Peyer's patch (tissue), 4 donors: ENCODE data around the gene FAM136A. TPM values are rescaled to one million over a fixed set of nuclear protein-coding genes. Genes with fewer than 3 reads are reported as not detected.

ENCODE experiments used
- DNase-seq, 3 donors: peaks; one replicate each; pipeline ENCODE4 v3.0.0-alpha.2; 2017 to 2019
- H3K27ac ChIP-seq, 4 donors: fragments of 200-600 bp; sonication (generic); one replicate each; pipeline ENCODE4 v1.5.1; 2016 to 2019
- H3K27me3 ChIP-seq, 2 donors: fragments of 200-600 bp; sonication (generic); one replicate each; pipeline ENCODE4 v1.5.1; 2019
- H3K36me3 ChIP-seq, 3 donors: fragments of 200-600 bp; sonication (generic); one replicate each; pipeline ENCODE4 v1.5.1; 2016 to 2019
- H3K4me1 ChIP-seq, 4 donors: fragments of 200-600 bp; sonication (generic); one replicate each; pipeline ENCODE4 v1.5.1; 2016 to 2019
- H3K4me3 ChIP-seq, 4 donors: fragments of 200-600 bp; sonication (generic); 1 replicate in 3 of 4; 2 replicates in 1 of 4; pipeline ENCODE4 v1.5.1; 2016 to 2019; ENCODE audit warnings: mild to moderate bottlenecking in 1 of 4
- H3K9me3 ChIP-seq, 4 donors: fragments of 200-600 bp; sonication (generic); one replicate each; pipeline ENCODE4 v1.5.1; 2016 to 2019; ENCODE audit warnings: mild to moderate bottlenecking in 1 of 4
- CTCF ChIP-seq, 6 experiments: fragments of 450-650 bp in 4 of 6; fragments of 200-600 bp in 2 of 6; sonication (generic) in 1 of 6; IDR thresholded peaks; one replicate each; pipeline ENCODE4 v1.5.1; 2017 to 2019; ENCODE audit warnings: antibody characterized with exemption in 6 of 6, mild to moderate bottlenecking in 3 of 6, moderate library complexity in 1 of 6
- POLR2A ChIP-seq, 2 donors: fragments of 450-650 bp; IDR thresholded peaks; one replicate each; pipeline ENCODE4 v1.5.1; 2017; ENCODE audit warnings: antibody characterized with exemption in 2 of 2, mild to moderate bottlenecking in 2 of 2, moderate library complexity in 2 of 2
- total RNA-seq, 4 donors: library from RNA; depleted of rRNA; stranded (reverse); fragments of >200 nt; gene quantifications; one replicate each; pipeline ENCODE4 v1.1.0, GENCODE V29; 2016

Gene FAM136A
- total RNA-seq, 4 donors from 2014 or later, result 34.5 to 39.9 (median 38.9) TPM

- Histone ChIP-seq H3K27me3 (no peaks in the 10 kb centered on the region), H3K9me3 (no peaks in the 10 kb centered on the region), H3K4me3 (peak overlapping the region in 1 of 4 donors; percentile 12), H3K4me1 (peaks cover 0 to 7% (median 0%) of the 10 kb centered on the region in 4 donors), H3K27ac (peak overlapping the region in 3 of 4 donors; percentile 75 to 92 (median 92)), H3K36me3 (no peaks in the 10 kb centered on the region)
- DNase-seq, result peak in 2 of 3 donors; percentile 87 to 90
- TF ChIP-seq CTCF (IDR thresholded peaks at IDR 0.05) (no peak), POLR2A (IDR thresholded peaks at IDR 0.05) (no peak)
These were observed 27.2 kb upstream of the FAM136A start for GRCh38 chr2:70328921-70329561.

- H3K4me1 ChIP-seq, result peaks cover 0 to 7% (median 0%) of the 10 kb centered on the region in 4 donors
- H3K27me3 ChIP-seq, result no peaks in the 10 kb centered on the region
- DNase-seq, result no peak
- TF ChIP-seq POLR2A (IDR thresholded peaks at IDR 0.05) (no peak), CTCF (IDR thresholded peaks at IDR 0.05) (no peak)
- H3K4me3 ChIP-seq, result no peak overlapping the region
- H3K9me3 ChIP-seq, result no peaks in the 10 kb centered on the region
- no peak overlapping the region for H3K27ac ChIP-seq
- no peaks in the 10 kb centered on the region for H3K36me3 ChIP-seq
These were observed 24.0 kb upstream of the FAM136A start for GRCh38 chr2:70325875-70326274.

- TF ChIP-seq CTCF (IDR thresholded peaks at IDR 0.05) (no peak), POLR2A (IDR thresholded peaks at IDR 0.05) (no peak)
- Histone ChIP-seq H3K36me3 (no peaks in the 10 kb centered on the region), H3K4me1 (no peaks in the 10 kb centered on the region), H3K9me3 (no peaks in the 10 kb centered on the region), H3K27ac (no peak overlapping the region), H3K4me3 (no peak overlapping the region), H3K27me3 (no peaks in the 10 kb centered on the region)
- peak in 1 of 3 donors; percentile 8 for DNase-seq
These were observed 20.7 kb upstream of the FAM136A start for GRCh38 chr2:70322518-70322917.

- H3K27me3 ChIP-seq, result no peaks in the 10 kb centered on the region
- no peaks in the 10 kb centered on the region for H3K4me1 ChIP-seq
- H3K27ac ChIP-seq, result no peak overlapping the region
- H3K4me3 ChIP-seq, result no peak overlapping the region
- H3K9me3 ChIP-seq, result no peaks in the 10 kb centered on the region
- no peaks in the 10 kb centered on the region for H3K36me3 ChIP-seq
- DNase-seq, result no peak
- no peak for TF ChIP-seq CTCF (IDR thresholded peaks at IDR 0.05)
- TF ChIP-seq POLR2A (IDR thresholded peaks at IDR 0.05), result no peak
These were observed 19.5 kb upstream of the FAM136A start for GRCh38 chr2:70321370-70321769.

- peak in 1 of 3 donors; percentile 5 for DNase-seq
- no peaks in the 10 kb centered on the region for H3K9me3 ChIP-seq
- no peak overlapping the region for H3K27ac ChIP-seq
- no peaks in the 10 kb centered on the region for H3K27me3 ChIP-seq
- no peaks in the 10 kb centered on the region for H3K36me3 ChIP-seq
- H3K4me1 ChIP-seq, result no peaks in the 10 kb centered on the region
- no peak for TF ChIP-seq CTCF (IDR thresholded peaks at IDR 0.05)
- no peak for TF ChIP-seq POLR2A (IDR thresholded peaks at IDR 0.05)
- H3K4me3 ChIP-seq, result no peak overlapping the region
These were observed 12.8 kb upstream of the FAM136A start for GRCh38 chr2:70314640-70315039.
